A549 treated with Hydrocortisone at 1 μM for 4 hours (cell line): ENCODE results near the gene AQP10. TPM values are rescaled to one million over a fixed set of nuclear protein-coding genes. Genes with fewer than 3 reads are reported as not detected.

Experiments used
- total RNA-seq: library from RNA; stranded (reverse); fragments of 200-300 nt; extraction: Qiagen RNA extraction; gene quantifications from 5 replicates; pipeline ENCODE4 v1.2.3, GENCODE V29; 2022

Gene AQP10
- not detected in 5 replicates for total RNA-seq

DNA sequence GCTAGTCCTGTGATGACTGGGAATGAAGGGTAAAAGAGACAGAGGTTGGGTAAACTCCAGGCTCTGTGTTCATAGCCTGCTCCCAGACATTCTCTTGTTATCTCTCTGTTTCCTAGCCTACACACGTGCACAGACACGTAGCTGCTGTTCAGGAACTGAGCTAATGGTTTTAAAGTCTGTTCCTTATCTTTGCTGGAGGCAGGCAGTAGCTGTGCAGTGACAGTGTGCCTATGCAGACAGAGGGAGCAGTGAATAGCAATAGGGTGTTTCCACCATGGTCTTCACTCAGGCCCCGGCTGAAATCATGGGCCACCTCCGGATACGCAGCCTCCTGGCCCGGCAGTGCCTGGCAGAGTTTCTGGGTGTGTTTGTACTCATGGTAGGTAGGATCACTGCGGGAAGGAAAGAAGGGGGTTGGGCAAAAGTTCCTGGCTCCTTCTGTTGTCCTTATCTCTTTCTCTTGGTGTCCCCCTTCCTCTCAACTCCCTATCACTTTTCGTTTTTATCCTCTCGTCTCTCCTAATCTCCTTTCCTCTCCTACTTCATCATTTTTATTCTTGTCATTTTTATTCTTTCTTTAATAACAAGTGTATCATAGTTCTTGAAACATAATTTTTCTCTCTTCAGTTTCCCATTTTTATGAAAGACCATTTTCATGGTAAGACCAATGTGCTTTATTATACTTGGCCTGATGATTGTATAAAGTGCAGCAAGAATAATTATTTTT is at the start of gene AQP10:
AQP10 (plus strand) TSS at position 212 of the 727 bp plus-strand sequence; CDS start at position 275, 63 bp downstream.

DNA sequence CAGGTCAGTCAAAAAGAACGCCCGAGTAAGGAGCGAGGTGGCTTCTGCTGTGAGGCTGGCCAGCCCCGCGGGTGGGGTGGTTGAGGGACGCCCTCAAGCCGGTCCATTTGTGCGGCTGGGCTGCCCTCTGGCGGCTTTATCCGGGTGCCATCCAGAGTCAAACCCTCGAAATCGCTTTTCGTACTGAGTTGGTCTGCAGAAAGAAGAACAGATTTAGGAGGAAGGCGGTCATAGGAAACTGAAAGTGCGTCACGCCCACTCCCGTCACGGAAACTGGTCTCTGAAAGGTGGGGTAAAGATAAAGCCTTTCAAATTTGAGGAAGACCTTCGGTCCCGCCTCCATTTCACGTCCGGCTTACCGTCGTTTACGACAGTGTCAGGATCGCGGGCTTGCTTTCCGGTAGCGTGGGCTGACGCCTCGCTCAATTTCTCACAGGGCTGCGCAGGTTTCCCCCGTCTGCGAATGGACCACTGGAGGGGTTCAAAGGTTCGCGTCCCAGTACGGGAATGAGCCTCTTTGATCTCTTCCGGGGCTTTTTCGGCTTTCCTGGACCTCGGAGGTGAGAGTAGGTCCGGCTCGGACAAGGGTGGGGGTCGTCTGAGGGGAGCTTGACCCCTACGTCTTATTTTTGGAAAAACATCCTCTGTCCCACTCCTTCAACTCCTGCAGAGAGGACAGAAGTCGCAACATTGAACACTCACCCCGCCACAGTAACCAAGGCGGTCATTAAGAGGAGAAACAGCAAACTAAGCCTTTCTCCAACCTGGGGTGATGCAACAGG is 48.5 kb upstream of the AQP10 start, which contains the start of gene HAX1:
HAX1 (plus strand) TSS at position 413 of the 782 bp plus-strand sequence; CDS start at position 508, 95 bp downstream.

DNA sequence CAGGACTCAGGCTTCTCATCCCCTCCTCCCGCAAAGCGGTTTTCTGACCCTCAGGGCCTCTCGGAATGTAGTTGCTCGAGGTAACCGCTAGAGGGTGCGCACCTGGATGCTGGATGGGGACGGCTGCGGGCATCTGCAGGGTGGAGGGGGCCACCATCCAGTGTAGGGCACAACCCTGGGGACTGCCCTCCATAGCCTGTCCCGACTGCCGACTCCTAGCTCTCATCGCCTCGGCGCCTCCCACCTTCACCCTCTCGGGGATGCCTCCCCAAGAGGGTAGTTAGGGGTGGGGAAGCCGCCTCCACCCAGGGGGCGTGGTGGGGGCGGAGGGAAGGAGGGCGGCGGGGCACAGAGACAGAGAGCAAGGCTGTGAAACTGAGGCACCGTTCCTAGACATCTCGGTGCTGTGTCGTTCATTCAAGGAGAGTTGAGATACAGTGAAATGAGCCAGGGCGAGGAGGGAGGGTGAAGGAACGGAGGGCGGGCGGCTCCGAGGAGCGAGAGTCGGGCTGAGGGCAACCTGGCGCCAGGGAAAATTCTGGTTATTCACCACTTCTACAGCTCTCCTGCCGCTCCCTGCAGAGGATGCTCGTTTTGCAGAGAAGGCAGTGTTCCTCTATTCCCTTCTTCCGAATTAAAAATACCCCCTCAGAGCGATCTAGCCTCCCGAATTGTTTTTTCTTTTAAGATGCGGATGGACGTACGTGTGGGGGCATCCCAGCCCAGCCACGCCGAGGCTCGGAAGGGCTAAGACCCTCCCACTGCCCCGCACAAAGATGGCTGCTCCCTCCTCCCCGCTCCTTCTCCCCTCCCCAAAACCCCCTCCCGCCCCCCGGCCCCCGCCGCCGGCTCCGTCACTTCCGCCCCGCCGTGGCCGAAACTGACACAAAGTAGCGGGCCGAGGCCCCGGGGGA is 4.0 kb downstream of the AQP10 start, which contains the start of gene ATP8B2:
ATP8B2 (plus strand) TSS at position 857 of the 914 bp plus-strand sequence. CDS start 2,617 bp downstream, outside the sequence.

Other genes starting within 250 kb of the AQP10 start
- not detected in 5 replicates for gene NUP210L, start 166.0 kb upstream of the AQP10 start, total RNA-seq
- gene TPM3, start 129.0 kb upstream of the AQP10 start, total RNA-seq = 457 to 643 TPM (median 490 TPM) in 5 replicates
- gene CFAP141, start 114.8 kb upstream of the AQP10 start, total RNA-seq = 0.40 TPM in 1 of 5 replicates, not detected in the others
- gene UBAP2L, start 100.1 kb upstream of the AQP10 start, total RNA-seq = 98.4 to 113 TPM (median 105 TPM) in 5 replicates
- 91.8 to 109 TPM (median 96.5 TPM) in 5 replicates for gene HAX1, start 48.5 kb upstream of the AQP10 start, total RNA-seq
- gene ATP8B2, start 4.4 kb downstream of the AQP10 start, total RNA-seq = 30.1 to 43.8 TPM (median 38.3 TPM) in 5 replicates
- 24.3 to 30.7 TPM (median 26.2 TPM) in 5 replicates for gene IL6R, start 84.2 kb downstream of the AQP10 start, total RNA-seq
- 0.10 to 0.16 TPM in 2 of 5 replicates, not detected in the others for gene TDRD10, start 181.1 kb downstream of the AQP10 start, total RNA-seq
- gene SHE, start 181.3 kb downstream of the AQP10 start, total RNA-seq = 0.10 to 0.20 TPM (median 0.12 TPM) in 5 replicates
- gene UBE2Q1, start 237.6 kb downstream of the AQP10 start, total RNA-seq = 56.7 to 75.3 TPM (median 67.8 TPM) in 5 replicates
- 0.29 to 0.54 TPM (median 0.43 TPM) in 5 replicates for gene CHRNB2, start 246.7 kb downstream of the AQP10 start, total RNA-seq